ENCODE measurements around the gene R3HCC1L. TPM values are rescaled to one million over a fixed set of nuclear protein-coding genes. Genes with fewer than 3 reads are reported as not detected.

R3HCC1L gene
- total and polyA plus RNA-seq, 9 of the 15 experiments (the other 6 are each of a cell fraction or from before 2014, with no cell fraction given): 9.1 to 17.8 (median 12.6) TPM

GRCh38 chr10:98263088-98263487 lies 128.6 kb downstream of the R3HCC1L start:
- H3K4me1 ChIP-seq (replicated peaks in 1 of 2; ENCODE audit: control insufficient read depth in 2 of 2, insufficient read depth in 2 of 2, low read length in 2 of 2): peaks cover 13 to 24% of the 10 kb centered on the region in 2 experiments
- DNase-seq (ENCODE audit: extremely low read depth in 1 of 4, low spot score in 3 of 4): no peak
- in situ Hi-C loops (cut with MboI): no loop called here
- ChIA-PET CTCF (ENCODE audit: low intra/inter-chr PET ratio) (no interaction called here), POLR2A (no interaction called here)
- no peak for ATAC-seq
- intact Hi-C loops (cut with micrococcal nuclease): no loop called here
- BruUV-seq (replicated peaks): no TSS peak
- H3K9ac ChIP-seq (ENCODE audit: insufficient read depth in 1 of 2, low read depth in 2 of 2, low read length in 2 of 2): no peak overlapping the region
- H3K36me3 ChIP-seq (ENCODE audit: control insufficient read depth, insufficient read depth, low read length): no peaks in the 10 kb centered on the region
- no peak overlapping the region for H3K27ac ChIP-seq (ENCODE audit: extremely low read depth, low read depth, low read length)
- H3K27me3 ChIP-seq (ENCODE audit: control insufficient read depth in 2 of 2, insufficient read depth in 2 of 2, low read length in 2 of 2): peaks cover 0 to 9% of the 10 kb centered on the region in 2 experiments; a peak in 2 of 5 replicates
- H4K20me1 ChIP-seq (replicated peaks; ENCODE audit: control insufficient read depth, insufficient read depth, low read length): no peaks in the 10 kb centered on the region
- H3K4me2 ChIP-seq (ENCODE audit: insufficient read depth, low read length): no peak overlapping the region
- H3K9me3 ChIP-seq (replicated peaks; ENCODE audit: control insufficient read depth, insufficient read depth, low read depth, low read length): no peaks in the 10 kb centered on the region
- H2AFZ ChIP-seq (ENCODE audit: low read depth, low read length): no peak overlapping the region
- no peak for FAIRE-seq
- TF ChIP-seq BCOR (IDR thresholded peaks at IDR 0.05) (peak; percentile 80), ZBTB2 (IDR thresholded peaks at IDR 0.05) (no peak), ADNP (tag; IDR thresholded peaks at IDR 0.05) (peak; percentile 71), RBM25 (IDR thresholded peaks at IDR 0.05; ENCODE audit: low read depth, low read length, severe bottlenecking) (peak; percentile 84), KAT8 (IDR thresholded peaks at IDR 0.05; ENCODE audit: low read depth) (no peak), CBX1 (IDR thresholded peaks at IDR 0.05; ENCODE audit: low read depth) (0 out of 2 replicates have a peak, but pooled peaks have one; percentile 37), ESRRA (IDR thresholded peaks at IDR 0.05; ENCODE audit: borderline replicate concordance, low read depth) (peak; percentile 95), CCAR2 (IDR thresholded peaks at IDR 0.05; ENCODE audit: low read depth, low read length) (no peak), MTA2 (IDR thresholded peaks at IDR 0.05; ENCODE audit: low read depth) (no peak), KDM1A (IDR thresholded peaks at IDR 0.05) (peak in 1 of 2 experiments; percentile 33; a peak in 1 of 4 replicates), SUPT5H (IDR thresholded peaks at IDR 0.05) (no peak), MNT (conservative IDR thresholded peaks at IDR 0.05) (no peak), PYGO2 (tag; IDR thresholded peaks at IDR 0.05) (no peak), NCOA1 (IDR thresholded peaks at IDR 0.05; ENCODE audit: low read depth) (no peak), MEF2A (IDR thresholded peaks at IDR 0.05; ENCODE audit: control insufficient read depth, low read depth, low read length) (no peak), TARDBP (IDR thresholded peaks at IDR 0.05) (no peak)
- H3K4me3 ChIP-seq: no peak overlapping the region
- 50% methylated on average over 7 of the region's 7 CpGs for WGBS (ENCODE audit: insufficient coverage, low coverage, missing lambda C conversion rate)
- H3K79me2 ChIP-seq (ENCODE audit: control insufficient read depth, insufficient read depth, low read length): no peaks in the 10 kb centered on the region
- H3K9me1 ChIP-seq (ENCODE audit: control insufficient read depth, insufficient read depth, low read length): no peaks in the 10 kb centered on the region
